ENCODE measurements around the gene EGFLAM.
"Not testable (repeated sequence)": the region's sequence is repeated elsewhere in the genome, so short reads cannot be mapped to it uniquely, and the experiment has no call there.

Gene EGFLAM

DNA sequence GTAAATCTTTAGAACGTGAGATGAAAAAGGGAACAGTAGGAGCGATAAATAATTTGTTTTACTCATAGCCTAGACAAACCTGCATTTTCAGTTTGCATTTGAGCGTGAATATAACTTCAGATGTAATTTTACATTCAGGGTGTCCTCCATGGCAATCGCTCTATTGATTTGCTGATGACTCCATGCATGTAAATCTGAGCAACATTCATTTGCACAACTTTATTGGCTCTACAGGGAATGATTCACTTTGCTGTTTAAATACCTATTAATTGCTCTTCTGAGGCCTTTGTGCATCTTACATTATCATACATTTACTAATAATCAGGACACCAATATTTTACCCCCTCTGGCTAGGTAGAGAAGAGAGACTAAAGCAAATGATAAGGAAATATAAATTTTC is 122.2 kb downstream of the EGFLAM start:
- DNase-seq: no peak

DNA sequence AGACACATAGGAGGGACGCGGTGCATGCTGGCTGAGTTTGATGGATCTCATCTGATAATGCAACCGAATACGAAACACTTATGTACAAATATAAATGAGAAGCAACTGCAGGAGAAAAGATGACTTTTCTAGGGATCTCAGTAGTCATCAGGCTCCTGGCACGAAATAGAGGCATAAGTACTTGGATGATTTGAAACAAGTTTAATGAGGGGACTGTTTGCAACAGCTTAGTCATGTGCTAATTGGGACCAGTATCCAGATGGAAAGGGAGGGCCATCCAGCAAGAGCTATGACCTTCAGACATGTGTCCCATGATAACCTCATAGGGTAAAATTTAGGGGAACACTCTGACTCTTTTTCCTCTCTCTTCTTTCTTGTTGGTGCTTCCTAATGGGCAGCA is 123.0 kb downstream of the EGFLAM start:
- no peak for DNase-seq

DNA sequence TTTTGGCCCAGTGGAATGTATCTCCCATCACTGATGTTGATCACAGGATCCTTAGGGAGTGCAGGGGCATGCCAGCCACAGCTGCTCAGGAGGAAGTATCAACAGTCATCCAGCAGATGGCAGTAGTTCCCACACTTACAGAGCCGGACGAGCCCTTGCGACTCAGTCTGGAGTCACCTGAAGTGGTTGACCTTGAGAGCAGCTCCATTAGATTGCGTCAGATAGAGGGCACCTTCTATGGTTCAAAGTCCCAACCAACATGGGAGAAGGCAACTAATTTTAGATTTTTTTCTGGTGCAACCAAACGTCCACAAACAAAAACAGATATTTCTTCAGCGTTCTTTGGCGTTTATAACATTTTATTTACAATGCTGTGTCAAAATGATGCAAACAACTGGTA is 124.5 kb downstream of the EGFLAM start:
- peak; percentile 5 for DNase-seq

DNA sequence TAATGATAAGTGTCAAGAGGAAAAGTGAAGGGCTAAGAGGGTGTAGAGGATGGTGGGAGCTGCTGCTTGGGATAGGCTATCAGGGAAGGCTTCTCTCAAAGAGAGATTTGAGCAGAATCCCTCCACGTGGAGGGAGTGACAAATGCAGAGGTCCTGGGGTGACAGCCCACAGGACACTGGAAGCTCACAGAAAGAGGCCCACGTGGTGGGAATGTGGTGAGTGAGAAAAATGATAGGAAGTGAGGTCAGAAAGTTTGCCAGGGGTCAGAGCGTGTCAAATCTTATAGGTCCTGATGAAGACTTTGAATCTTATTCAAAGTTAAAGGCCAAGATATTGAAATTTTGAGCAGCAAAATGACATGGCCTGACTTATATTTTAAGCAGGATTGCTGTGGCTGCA is 125.3 kb downstream of the EGFLAM start:
- no peak for DNase-seq

DNA sequence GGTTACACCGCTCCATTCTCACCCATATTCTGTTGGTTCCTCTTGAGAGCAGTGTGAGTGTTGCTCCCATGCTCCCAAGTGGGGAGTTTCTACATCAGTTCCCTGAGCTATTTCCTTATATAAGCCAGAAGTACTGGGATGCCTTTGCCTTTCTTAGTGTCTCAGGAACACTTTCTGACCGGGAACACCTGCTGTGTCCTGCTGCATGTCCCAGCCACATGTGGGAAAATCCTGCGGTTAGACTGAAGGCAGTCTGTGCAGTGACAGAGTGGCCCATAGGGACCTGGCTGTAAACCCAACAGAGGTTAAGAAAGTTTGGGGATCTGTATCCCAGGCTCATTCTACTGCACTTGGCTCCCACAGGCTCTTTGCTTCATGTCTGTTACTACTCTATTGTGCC is 126.0 kb downstream of the EGFLAM start:
- no peak for DNase-seq

DNA sequence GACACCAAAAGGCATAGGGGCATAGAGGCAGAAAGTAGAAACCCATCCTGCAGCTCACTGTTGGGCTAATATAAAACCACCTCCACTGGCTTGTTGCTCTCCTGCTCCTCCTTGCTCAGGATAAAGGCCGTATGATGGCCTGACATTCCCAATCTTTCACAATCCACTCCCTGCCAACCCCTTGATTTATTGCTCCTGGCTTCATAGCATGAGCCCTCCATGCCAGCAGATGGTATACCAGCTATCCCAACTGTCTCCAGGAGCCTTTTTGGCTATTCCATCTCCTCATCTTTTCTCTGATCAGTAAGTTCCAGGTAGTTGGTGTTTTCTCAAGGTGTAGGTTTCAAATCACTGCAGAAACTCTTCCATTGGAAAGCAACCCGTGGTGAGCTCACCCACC is 128.8 kb downstream of the EGFLAM start:
- no peak for DNase-seq

DNA sequence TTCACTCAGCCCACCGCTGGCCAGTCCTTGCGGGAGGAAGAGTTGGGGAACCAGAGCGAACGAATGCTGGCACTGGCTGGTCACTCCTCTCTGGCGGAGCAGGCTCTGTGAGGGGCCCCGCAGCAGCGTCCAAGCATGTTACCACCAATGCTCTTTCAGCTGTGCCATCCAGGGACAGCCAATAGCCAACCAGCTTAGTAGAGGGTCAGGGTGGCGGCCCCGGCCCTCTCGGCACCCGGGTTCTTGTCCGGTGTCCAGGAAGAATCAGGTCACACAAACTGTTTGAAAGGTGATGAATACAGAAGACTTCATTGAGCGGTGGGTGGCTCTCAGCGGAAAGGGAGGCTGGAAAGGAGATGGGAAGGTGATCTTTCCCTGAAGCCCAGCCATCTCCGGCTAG is 135.3 kb downstream of the EGFLAM start:
- DNase-seq: no peak

DNA sequence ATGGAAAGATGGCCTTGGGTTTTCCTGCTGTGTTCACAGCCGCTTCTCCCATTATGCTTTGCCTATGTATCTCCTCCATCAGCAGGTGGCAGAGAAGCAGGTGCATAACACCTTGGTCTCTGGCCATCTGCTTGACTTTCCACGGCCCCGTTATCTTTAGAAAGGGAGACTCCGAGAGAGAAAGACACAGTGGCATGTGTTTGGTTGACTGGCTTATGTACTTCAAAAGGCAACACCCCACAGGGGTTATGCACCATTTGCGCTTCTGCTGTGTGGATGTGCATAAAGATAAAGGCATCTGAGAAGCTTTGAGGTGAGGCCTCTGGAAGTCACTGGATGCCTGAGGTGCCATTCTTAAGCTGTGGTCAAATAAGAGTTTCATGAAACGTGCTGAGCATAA is 138.4 kb downstream of the EGFLAM start:
- DNase-seq: no peak

DNA sequence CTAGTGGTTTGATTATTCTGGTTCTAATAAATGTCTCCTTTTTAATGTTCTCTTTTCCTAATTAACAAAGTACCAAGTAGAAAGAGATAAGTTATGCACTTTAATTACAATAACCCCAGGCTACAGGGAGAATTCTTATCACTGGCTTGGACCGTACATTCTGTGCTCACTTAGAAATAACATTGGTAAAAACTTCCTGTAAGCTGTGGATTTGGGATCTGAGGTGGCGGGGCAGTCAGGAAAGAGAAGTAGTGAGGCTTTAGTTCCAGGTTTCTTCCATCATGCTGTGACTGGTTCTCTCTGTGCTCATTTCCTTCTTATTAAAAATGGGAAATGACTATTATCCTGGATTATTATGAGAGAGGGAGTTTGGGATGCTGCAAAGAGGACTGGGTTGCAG is 142.0 kb downstream of the EGFLAM start:
- no peak for DNase-seq

DNA sequence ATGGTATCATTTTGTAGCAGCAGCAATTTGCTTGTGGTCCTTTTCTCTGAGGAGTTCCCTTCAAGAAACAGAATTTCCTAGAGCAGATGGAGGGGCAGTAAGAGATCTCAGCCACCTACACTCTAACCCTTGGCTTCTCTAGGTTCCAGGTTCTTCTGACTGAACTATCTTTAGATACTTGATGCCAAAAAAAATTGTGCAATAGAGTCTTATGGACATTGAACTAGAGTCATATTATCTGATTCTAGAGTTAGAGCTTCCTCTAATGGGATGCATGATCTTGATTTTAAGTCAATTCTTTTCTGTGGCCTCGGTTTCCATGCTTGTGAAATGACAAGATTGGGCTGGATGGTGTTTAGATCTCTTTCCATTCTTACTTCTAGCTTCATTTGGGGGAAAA is 142.8 kb downstream of the EGFLAM start:
- DNase-seq: no peak

DNA sequence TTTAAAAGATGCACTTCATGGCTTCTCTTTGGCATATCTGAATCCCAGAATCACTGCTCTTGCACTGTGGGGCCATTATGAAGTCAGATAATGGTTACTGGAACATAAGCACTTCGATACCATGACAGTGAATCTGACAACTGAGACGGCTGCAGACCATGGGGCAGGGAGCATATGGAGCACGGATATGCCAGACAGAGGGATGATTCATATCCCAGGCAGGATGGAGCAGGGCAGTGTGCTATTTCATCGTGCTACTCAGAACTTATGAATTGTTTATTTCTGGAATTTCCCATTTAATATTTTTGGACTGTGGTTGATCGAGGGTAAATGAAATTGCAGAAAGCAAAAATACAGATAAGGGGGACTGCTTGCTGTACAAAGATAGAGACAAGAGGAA is 145.0 kb downstream of the EGFLAM start:
- DNase-seq: no peak

DNA sequence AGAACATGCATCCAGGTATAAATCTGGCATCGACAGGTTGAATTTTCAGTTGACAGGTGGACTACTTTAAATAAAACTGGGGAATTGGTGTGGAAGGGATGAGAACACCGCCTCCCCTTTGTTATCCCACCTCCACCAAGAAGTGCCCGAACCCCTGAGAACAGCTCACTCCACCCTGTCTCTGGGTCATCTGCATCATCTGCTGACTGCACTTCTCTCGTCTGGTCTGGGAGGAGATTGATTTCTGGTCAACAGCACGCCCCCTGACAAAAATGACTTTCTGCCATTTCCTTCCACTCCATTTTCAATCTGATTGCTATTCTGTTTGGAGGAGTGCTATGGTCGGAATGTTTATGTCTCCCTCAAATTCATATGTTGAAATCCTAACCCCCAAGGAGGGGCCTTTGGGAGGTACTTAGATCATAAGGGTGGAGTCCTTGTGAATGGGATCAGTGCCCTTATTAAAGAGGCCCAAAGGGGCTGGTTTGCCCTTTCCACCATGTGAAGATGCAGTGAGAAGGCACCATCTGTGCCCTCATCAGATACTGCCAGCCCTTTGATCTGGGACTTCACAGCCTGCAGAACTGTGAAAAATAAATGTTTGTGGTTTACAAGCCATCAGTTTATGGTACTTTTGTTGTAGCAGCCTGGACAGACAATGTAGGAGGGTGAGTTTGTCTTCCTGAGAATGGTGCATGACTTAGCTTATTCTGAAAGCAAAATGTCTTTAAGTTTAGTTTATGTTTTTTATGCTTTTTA is 145.7 kb downstream of the EGFLAM start:
- DNase-seq: no peak

DNA sequence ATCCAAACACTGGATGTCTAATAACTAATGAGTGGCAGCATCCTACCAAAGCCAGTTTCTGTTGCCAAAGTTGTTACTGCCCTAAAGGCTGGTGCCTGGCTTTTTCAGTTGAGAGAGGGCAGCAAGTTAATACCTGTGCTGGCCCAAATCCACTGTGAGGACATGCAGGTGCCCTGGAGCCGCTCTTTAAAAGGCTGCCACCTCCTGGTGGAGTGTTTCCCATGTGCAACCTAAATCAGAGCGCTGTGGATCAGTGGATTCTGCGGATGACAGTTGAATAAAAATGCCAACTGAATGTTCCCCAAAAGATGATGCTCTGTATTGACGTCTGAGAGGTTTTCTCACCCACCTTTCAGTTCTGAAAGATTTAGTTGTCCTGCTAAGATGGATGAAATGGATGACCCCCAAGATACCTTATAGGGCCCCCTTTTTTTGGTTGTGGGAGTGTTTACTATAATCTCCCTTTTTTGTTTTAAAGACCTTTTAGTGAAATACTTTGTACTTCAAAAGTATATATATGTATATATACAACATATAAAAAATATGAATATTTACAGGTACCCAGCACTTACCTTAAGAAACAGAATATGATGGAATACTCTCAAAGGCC is 146.4 kb downstream of the EGFLAM start:
- DNase-seq: no peak

DNA sequence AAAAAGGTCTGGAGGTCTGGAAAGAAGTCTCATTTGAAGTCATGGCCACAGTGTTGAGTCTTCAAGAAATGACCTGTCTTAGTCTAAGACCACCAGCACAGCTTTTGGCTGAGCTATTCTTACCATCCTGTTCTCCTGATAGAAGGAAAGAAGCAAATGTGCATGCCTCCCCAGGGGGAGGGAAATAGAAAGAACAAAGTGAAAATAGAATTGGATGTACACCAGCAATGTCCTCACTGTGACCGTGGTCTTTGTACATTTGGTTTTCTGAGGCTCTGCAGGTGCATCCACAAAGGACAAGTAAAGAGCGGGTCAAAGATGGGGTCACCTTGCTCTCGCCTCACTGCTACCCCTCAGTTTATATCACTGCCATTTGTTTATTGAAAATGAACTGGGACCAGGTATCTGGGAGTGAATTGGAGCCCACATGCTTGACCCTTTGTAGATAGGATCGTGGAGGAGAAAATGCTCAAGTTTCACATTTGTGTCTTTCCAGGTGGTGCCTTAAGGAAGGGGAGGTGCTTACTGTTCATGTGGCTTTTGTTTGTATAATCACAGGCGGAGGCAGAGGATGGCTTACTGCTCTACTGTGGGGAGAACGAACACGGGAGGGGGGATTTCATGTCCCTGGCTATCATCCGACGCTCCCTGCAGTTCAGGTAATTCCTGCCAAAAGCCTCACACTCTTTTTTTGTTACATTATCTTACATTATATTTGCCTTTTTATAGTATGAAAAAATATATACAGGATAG is 150.3 kb downstream of the EGFLAM start:
- no peak for DNase-seq

DNA sequence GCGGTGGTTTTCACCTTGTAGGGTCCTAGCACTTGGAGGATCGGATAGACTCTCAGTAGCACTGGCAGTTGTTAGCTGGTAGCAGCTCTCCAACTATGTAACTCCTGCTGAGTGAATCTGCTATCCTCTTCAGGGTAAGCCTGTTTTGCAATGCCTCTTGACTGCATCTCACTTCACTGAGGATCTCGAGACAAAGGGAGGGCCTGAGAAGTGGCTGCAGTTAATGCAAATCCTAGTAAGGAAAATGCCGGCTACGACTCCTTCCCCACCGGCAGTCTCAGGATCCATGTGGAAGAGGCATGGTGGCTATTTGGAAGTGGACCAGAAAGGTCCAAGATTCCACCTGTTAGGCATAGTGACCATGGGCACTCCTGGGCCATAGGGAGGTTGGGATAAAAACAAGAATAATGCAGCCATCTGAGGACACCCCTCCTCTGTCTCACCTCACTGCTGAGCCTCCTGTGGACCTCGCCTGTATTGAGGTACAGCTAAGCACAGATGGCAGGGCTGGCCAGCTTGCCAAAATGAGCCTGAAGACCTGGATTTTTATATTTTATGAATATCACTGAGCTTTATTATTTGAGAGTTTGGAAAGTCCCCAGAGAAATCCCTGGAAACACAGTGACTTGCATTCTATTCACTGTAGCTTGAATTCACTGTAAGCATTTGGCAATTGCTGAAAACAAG is 152.1 kb downstream of the EGFLAM start:
- DNase-seq: no peak

DNA sequence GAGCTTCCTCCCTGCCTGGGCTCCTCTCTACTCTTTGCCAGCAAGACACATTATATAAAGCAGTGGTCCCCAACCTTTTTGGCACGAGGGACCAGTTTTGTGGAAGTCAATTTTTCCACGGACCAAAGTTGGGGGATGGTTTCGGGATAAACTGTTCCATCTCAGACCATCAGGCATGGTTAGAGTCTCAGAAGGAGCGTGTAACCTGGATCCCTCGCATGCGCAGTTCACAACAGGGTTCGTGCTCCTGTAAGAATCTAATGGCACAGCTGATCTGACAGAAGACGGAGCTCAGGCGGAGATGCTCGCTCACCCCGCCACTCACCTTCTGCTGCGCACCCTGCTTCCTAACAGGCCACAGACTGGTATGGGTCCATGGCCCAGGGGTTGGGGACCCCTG is 155.3 kb downstream of the EGFLAM start:
- DNase-seq: no peak

DNA sequence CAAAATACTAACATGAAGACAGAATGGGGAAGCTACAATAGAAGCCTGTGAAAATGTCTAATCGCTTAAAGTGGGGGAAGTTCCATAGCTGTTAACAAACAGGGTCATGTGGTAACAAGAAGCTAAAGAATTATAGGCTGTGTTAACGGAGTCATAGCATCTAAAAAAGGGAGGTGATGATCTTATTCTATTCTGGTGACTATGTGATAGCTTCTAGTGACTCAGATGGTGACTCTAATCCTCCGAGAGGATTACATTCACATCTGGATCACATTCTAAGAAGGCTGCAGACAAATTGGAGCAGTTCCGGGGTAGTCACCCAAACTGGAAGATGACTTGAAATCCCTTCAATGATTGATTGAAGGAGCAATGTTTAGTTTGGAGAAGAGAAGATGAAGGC is 156.0 kb downstream of the EGFLAM start:
- DNase-seq: no peak

DNA sequence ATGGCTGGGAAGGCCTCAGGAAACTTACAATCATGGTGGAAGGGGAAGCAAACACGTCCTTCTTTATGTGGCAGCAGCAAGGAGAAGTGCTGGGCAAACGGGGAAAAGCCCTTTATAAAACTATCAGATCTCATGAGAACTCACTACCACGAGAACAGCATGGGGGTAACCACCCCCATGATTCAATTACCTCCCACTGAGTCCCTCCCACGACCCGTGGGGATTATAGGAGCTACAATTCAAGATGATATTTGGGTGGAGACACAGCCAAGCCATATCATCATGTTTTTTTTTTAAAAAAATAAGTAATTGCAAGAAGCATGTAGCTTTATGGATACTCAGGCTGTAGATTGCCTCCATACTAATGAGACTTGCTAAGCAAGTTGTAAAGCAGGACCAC is 157.4 kb downstream of the EGFLAM start:
- not testable (repeated sequence) for DNase-seq

DNA sequence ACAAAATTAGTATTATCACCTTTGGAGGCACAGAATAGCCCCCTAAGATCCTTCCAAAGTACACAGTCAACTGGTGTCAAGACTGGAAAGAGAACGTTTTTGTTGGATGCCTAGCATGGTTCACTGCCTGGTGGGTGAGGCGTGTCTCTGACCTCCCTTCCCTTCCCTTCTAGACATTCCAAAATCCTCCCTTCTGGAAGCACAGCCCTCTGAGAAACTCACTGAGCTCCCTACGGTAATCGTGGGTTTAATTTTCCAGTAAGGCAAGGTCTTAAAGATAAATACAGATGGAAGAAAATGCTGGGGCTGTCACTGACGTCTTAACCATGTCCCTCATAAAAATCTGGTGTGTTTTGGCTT is 159.3 kb downstream of the EGFLAM start:
- no peak for DNase-seq

DNA sequence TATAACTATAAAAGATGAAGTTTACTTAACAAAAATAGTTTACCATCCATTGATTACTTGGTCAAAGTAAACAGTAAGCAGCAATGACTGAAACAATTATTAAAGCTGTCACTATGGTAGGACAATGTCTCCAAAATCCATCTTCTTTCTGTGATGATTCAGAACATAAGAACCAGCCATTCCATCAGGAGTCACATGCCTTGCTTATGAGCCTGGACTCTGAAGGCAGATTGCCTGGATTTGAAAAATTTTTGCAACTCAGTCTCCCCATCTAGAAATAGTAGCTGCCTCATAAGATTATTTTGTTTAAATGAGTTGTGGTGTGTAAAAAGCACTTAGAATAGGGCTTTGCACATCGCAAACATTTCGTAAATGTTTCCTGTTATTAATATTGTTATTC is 161.9 kb downstream of the EGFLAM start:
- DNase-seq: no peak

DNA sequence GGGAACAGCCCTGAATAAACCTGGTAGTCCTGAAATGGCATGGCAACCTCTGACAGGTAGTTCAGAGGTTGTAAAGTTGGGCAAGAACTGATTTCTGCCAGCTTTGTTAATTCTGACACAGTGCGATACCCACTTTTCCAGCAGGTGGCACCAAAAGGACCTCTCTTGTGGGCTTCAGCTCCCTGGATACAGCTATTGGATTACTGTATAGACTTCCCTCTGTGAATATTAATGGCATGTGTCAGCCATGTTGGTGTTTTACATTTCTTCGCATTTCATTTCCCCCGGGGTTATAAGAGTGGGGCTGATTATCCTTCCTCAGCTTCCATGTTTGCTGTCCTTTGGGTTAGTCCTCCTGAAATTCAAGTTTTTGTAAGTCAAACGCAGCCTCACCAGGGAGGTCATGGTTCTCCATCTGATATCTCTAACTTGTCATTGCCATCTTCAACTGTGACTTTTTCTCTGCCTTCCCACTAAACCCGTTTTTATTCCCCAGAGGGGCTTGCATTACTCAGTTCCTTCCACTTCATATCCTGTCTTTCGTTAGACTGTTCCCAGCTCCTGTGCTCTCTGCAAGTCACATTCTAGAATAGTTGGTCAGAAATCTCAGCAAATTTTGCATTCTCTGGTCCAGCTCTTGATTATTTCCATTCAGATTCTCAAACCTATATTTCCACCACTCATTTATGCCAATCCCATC is 162.5 kb downstream of the EGFLAM start:
- DNase-seq: peak; percentile 12

DNA sequence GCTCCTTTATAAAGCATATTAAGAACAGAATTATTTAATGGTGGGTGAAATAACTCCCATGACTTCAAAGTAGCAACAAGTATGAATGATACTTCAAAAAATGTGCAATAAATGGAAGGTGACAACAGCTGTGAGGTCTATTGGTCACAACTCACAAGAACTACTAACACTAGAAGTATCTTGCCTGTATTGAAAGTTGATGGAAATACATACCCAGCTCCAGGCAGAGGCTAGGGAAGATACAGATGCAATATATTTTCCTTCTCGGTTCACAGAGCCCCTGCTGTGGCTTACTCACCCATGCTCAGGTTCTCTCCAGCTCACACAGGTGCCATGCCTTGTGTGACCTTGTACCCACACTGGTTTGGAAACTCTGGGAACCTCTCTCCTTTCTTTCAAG is 164.3 kb downstream of the EGFLAM start:
- DNase-seq: no peak

Data from GDM1 (cell line).